IPS-NIHi11 (cell line): Measurements from ENCODE around the gene TMEM178A.
"Not testable (repeated sequence)": the region's sequence is repeated elsewhere in the genome, so short reads cannot be mapped to it uniquely, and the experiment has no call there.

Experiments used
- DNase-seq: peaks from one replicate; pipeline ENCODE4 v3.0.0; 2012; ENCODE audit warnings: mixed read lengths, low spot score

The TMEM178A gene

DNA sequence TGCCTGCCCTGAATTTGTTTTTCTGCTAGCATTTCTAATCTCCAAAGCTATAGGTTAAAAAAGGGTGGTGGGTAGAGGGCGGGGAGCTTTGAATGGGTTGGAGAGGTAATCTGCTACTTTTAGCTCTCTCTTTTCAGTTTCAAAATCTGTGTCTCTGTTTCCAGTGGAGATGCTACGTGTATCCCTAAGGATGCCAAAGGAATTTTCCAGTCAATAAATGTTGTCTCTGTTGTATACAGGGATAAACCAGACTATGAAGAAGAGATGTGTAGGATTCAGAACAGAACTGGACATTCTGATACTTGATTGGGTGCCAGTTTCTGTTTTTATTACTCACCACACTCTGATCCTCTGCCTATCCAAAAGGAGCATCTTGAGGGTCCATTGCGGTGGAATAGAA lies 50.1 kb downstream of the TMEM178A start:
- no peak for DNase-seq

DNA sequence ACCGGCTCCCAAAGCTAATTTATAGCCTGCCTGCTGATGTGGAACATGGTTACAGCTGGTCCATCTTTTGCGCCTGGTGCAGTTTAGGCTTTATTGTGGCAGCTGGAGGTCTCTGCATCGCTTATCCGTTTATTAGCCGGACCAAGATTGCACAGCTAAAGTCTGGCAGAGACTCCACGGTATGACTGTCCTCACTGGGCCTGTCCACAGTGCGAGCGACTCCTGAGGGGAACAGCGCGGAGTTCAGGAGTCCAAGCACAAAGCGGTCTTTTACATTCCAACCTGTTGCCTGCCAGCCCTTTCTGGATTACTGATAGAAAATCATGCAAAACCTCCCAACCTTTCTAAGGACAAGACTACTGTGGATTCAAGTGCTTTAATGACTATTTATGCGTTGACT lies 51.4 kb downstream of the TMEM178A start:
- no peak for DNase-seq

GRCh38 chr2:39718483-39718882 lies 52.8 kb downstream of the TMEM178A start:
- DNase-seq: no peak

GRCh38 chr2:39719317-39719716 lies 53.6 kb downstream of the TMEM178A start:
- DNase-seq: no peak

DNA sequence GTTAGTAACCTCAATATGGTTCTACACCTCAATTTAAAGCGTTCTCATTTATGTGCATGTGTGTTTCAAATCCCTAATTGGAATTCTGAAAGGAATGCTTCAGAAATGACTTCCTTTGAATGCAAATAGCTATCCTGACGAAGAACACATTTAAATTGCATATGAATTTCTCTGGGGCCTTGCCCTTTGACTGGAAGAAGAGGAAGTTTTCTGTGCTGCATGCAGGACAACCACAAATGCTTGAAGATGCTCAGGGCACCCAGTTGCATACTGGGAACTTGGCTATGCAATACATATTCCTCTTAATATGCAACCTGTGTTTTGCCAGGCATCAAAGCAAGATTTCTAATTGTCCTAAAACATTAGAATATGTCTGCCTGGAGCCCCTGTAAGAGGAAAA lies 55.3 kb downstream of the TMEM178A start:
- DNase-seq: no peak

DNA sequence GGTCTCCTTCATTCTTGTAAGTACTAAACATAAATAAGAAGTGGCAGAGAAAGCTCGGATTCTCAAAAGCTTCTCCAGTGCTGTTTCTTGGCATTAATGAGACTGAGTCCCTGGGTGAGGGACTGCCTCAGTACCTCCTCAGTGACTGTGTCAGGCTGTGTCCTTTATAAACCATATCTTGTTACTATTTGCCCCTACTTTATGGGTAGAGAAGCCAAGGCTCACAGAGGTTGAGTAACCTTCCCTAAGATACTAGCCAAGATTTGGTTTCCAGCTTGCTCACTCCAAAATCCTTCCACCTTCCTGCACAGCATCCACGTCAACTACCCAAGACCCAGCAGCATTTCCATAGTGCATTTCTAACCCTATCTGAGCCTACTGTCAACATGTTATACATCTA lies 57.8 kb downstream of the TMEM178A start:
- no peak for DNase-seq

GRCh38 chr2:39723946-39724827 lies 58.5 kb downstream of the TMEM178A start:
- DNase-seq: no peak

DNA sequence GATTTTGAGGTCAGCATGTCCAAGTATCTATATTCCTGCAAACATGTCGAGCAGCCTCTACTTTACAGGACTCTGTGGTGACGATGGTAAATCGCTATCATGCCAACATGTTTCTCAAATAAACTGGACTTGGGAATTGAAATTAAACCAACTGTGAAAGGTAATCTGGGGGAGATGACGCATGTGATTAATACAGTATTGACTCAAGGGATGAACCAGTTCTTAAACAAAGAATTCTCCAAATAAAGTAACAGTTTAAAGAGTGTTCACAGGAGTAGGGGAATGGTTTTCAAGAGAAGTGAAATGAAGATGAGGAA lies 59.1 kb downstream of the TMEM178A start:
- no peak for DNase-seq

GRCh38 chr2:39725401-39725800 lies 59.7 kb downstream of the TMEM178A start:
- no peak for DNase-seq

DNA sequence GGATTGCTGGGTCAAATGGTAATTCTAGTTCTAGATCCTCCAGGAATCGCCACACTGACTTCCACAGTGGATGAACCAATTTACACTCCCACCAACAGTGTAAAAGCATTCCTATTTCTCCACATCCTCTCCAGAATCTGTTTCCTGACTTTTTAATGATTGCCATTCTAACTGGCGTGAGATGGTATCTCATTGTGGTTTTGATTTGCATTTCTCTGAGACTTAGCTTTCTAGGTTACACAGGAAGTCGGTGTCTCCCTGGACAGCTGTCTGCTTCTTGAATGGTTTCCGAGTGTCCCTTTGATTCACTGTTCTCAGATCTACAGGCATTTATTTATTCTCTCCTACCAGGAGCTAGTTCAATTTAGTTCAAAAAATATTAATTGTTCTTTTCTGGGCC lies 62.4 kb downstream of the TMEM178A start:
- not testable (repeated sequence) for DNase-seq

DNA sequence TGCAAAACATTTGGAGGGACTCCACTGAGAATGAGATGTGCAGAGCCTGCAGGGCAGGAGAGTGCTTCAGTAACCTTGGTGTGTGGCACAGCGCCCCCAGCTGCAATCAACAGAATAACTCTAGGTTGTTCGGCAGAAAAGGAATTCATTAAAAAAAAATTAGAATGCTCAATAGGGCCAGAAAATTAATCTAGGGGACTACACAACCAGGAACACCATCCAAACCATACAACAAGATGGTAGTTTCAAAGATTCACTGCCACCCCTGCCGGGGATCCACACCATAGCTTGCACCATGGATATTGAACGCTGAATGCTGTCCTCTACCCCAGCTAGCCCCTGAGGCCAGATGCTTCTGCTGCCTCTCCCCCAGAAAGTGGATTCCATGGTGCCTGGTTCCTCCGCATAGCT lies 63.2 kb downstream of the TMEM178A start:
- DNase-seq: peak; percentile 58

DNA sequence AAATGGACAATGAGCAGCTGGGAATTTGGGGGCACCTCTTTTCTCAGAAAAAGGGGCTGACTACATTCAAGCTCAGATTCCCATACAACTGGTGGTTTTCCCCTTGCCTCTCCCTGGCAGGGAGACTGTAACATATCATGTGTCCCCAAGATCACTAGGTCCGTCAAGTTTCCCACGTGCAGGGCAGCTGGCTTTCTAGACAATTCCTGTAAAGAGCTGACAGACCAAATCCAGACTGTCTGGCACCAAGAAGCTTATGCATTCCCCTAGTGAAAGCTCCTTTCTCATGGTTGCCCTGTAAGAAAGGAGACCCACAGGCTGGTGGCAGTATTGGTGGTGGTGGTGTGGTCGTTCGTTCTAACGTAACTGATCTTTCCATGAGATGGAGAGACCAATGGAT lies 64.6 kb downstream of the TMEM178A start:
- DNase-seq: no peak

- DNase-seq: peak; percentile 37
Measured at GRCh38 chr2:39730685-39731302, 65.1 kb downstream of the TMEM178A start.

- no peak for DNase-seq
Measured at GRCh38 chr2:39731546-39731945, 65.8 kb downstream of the TMEM178A start.

GRCh38 chr2:39732482-39732881 lies 66.8 kb downstream of the TMEM178A start:
- DNase-seq: no peak

DNA sequence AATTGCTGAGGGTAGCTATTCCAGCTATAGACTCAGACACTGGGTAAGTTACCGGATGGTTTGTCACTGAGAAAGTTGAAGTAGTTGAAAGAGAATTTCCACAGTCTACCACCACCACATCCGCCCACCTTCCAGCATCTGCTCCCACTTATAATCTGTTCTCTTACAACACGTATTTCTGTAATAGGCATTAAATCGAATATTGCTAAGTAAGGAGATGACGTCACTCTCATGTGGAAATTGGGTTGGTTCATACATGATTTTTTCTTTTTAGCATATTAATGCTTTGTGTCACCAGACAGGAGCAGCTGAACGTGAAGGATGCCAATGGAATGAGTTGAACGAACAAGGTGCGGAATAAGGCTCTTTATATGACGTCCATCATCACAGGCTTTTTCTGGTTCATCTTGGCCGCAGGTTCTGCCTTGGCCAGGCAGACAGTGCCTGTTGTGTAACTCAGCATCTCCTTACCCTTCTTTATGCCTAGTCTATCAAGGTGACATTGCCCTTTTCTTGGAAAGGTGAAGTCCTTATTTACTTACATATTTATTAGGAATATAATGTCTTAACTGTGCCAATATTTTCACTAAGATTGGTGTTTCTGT lies 67.5 kb downstream of the TMEM178A start:
- DNase-seq: no peak

DNA sequence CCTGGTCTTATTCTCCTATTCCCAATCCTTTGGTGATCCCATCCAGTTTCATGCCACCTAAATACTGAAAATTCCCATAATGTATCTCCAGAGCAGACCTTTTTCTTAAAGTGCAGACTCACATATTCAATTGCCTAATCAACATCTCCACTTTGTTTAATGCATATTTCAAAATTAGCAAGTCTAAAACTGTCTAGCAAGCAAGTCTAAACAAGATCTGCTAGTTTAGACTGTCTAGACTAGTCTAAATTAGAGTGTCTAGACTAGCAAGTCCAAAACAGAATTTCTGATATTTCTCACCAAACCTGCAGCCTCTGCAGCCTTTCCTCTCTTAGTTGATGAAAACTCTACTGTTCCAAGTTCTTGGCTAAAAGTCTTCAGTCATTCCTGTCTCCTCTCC lies 68.7 kb downstream of the TMEM178A start:
- DNase-seq: no peak

DNA sequence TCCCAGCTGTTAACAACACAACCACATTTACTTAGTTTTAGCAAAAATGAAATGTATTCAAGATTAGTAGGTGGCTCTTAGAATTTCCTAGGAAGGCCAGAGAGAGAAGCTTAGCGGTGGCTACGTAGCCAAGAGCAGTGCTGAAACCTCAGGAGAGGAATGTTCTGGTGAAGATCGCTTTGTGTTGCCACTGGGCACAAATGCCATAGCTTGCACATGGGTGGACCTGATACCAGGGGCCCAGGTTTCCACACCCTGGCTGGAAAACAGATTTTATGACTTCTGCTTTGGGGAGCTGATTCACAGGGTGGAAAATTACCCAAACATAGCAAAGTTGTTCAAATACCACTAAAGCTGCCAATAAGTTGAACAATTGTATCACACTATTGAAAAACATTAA lies 69.9 kb downstream of the TMEM178A start:
- no peak for DNase-seq

DNA sequence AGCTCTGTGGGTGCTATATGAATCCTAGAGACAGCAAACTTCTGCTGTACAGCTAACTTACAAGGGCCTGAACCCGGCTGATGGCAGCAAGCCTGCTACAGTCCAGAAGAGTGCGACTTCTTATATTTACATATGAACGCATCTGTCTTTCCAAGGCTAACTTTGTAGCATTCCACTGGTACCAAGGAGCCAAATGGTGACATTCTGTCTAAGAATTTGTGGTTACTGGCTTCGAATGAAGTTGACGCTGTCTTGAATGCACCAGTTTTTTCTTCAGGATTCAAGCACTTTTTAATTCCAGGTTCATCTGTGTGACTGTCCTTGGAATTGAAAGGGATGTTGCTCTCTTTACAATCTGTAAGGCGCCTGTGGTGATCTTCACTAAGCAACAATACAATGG lies 70.9 kb downstream of the TMEM178A start:
- no peak for DNase-seq

DNA sequence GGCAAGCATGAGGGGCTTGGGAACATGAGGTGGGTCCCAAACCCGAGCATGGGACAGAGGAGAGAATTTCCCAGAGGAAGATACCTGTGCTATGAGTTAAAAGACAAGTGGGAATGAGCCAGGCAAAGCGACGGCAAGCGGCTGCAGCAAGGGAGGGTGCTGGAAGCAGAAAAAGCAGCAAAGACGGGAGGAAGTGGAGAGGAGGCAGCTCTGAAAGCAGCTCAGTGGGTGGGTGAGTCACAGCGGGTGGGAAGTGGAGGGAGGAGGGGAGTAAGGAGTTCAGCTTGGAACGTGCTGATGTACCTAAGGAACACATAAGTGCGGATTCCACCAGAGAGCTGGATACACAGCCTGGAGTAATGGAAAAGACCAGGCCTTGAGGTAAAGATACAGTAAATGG lies 71.9 kb downstream of the TMEM178A start:
- peak; percentile 39 for DNase-seq

DNA sequence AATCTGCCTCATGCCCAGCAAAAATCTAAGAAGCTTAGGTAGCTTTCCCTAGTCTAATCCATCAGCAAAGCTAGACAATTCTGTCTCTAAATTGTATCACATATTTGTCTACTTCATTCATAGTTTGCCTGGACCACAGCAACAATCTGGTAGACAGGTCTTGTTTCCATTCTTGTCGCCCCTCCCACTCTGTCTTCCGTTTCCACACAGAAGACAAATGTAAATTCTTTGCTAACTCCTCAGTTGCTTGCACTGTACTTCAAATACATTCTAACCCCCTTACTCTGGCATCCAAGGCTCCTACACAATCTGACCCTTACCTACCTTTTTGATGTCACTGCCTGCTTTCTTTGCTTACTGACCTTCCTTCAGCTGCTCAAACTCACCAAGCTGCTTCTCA lies 73.2 kb downstream of the TMEM178A start:
- no peak for DNase-seq

GRCh38 chr2:39739386-39739785 lies 73.7 kb downstream of the TMEM178A start:
- DNase-seq: no peak

- DNase-seq: no peak
Measured at GRCh38 chr2:39741871-39742270, 76.2 kb downstream of the TMEM178A start.
